RCC 7860 (cell line): Measurements from ENCODE around the gene STK32C.
"Not testable (repeated sequence)": the region's sequence is repeated elsewhere in the genome, so short reads cannot be mapped to it uniquely, and the experiment has no call there.

Experiments used
- DNase-seq: peaks from one replicate; pipeline ENCODE4 v3.0.0-alpha.2; 2015; ENCODE audit warnings: low spot score
- FAIRE-seq: peaks from 2 replicates; lab custom pipeline; 2012; peaks lifted over from hg19 to GRCh38; lab: Jason Lieb, UNC

The STK32C gene

GRCh38 chr10:132220996-132221395 lies 86.8 kb downstream of the STK32C start:
- not testable (repeated sequence) for DNase-seq, FAIRE-seq

GRCh38 chr10:132220061-132220460 lies 87.7 kb downstream of the STK32C start:
- DNase-seq, result no peak
- no peak for FAIRE-seq

- DNase-seq, result no peak
- no peak for FAIRE-seq
These were observed 88.3 kb downstream of the STK32C start for GRCh38 chr10:132219486-132219885.

- not testable (repeated sequence) for DNase-seq, FAIRE-seq
These were observed 91.3 kb downstream of the STK32C start for GRCh38 chr10:132216441-132216840.

GRCh38 chr10:132213917-132214316 lies 93.8 kb downstream of the STK32C start:
- DNase-seq (no peak), FAIRE-seq (no peak)

GRCh38 chr10:132212816-132213215 lies 94.9 kb downstream of the STK32C start:
- DNase-seq, result no peak
- no peak for FAIRE-seq

- FAIRE-seq, result no peak
These were observed 96.5 kb downstream of the STK32C start for GRCh38 chr10:132211246-132211645.

GRCh38 chr10:132210766-132211165 lies 97.0 kb downstream of the STK32C start:
- DNase-seq (no peak), FAIRE-seq (no peak)

More at GRCh38 chr10:132211246-132211645, 96.5 kb downstream of the STK32C start:
- DNase-seq, result no peak

- FAIRE-seq (no peak), DNase-seq (no peak)
These were observed 97.7 kb downstream of the STK32C start for GRCh38 chr10:132209978-132210530.

- no peak for DNase-seq
- FAIRE-seq, result no peak
These were observed 98.6 kb downstream of the STK32C start for GRCh38 chr10:132209130-132209529.

- DNase-seq, result no peak
- FAIRE-seq, result no peak
These were observed 99.2 kb downstream of the STK32C start for GRCh38 chr10:132208462-132209050.

- DNase-seq, result no peak
- FAIRE-seq, result no peak
These were observed 100.0 kb downstream of the STK32C start for GRCh38 chr10:132207536-132208461.

GRCh38 chr10:132206806-132207535 lies 100.8 kb downstream of the STK32C start:
- FAIRE-seq, result no peak

GRCh38 chr10:132206377-132206745 lies 101.4 kb downstream of the STK32C start:
- FAIRE-seq, result no peak

More at GRCh38 chr10:132206806-132207535, 100.8 kb downstream of the STK32C start:
- DNase-seq, result no peak

GRCh38 chr10:132205650-132206376 lies 101.9 kb downstream of the STK32C start:
- FAIRE-seq, result no peak
- no peak for DNase-seq

More at GRCh38 chr10:132206377-132206745, 101.4 kb downstream of the STK32C start:
- no peak for DNase-seq

GRCh38 chr10:132204781-132205473 lies 102.8 kb downstream of the STK32C start:
- no peak for DNase-seq
- FAIRE-seq, result no peak

- FAIRE-seq (no peak), DNase-seq (no peak)
These were observed 103.5 kb downstream of the STK32C start for GRCh38 chr10:132204078-132204780.

GRCh38 chr10:132203256-132204077 lies 104.3 kb downstream of the STK32C start:
- FAIRE-seq (no peak), DNase-seq (no peak)
